GM21717 (cell line): ENCODE results near the gene IKZF3.
"Not testable (repeated sequence)": the region's sequence is repeated elsewhere in the genome, so short reads cannot be mapped to it uniquely, and the experiment has no call there.

Experiments used
- ATAC-seq: cut with Tn5 transposase; IDR thresholded peaks from one replicate; pipeline ENCODE4 v1.9.1; 2021; ENCODE audit warnings: mild to moderate bottlenecking, moderate library complexity; ENCODE audit not compliant: unreplicated experiment

The IKZF3 gene

GRCh38 chr17:39782481-39782880, 81.6 kb downstream of the IKZF3 start:
- no peak for ATAC-seq

DNA sequence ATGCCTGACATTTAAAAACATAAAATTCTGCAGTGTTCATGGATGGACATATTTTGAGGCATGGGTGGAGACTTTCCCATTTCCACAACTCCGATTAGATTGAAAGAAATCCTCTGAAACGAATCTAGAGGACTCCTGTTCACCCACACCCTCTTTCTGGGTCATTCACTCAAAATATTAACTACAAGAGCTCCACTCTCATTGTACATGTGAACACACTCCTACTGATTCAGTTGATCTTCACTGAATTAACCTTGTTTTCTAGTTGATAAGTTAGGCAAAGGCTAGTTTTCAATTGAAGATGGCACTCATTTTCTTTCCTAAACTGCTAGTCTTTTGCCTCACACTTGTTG, 82.3 kb downstream of the IKZF3 start:
- no peak for ATAC-seq

- ATAC-seq, result no peak
Measured at GRCh38 chr17:39781031-39781860, 82.9 kb downstream of the IKZF3 start.

- peak; percentile 40 for ATAC-seq
Measured at GRCh38 chr17:39777534-39778365, 86.4 kb downstream of the IKZF3 start.

DNA sequence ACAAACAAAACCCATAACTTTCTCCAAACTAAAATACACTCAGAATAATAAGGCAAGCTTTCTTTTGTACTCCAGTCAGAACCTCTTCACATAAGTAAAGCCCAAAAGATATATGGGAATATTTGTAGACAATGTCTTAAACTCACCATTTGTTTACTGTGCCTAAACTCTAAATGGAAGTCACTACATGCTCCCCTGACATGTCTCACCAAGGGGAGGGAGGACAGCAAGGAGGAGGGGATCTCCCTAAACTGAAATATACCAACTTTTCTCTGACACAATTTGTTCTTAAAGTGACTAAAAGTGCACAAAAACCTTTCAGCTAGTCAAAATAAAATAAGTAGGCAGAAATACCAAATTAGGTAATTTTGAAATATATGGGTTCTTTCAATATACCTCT, 87.9 kb downstream of the IKZF3 start:
- no peak for ATAC-seq

- no peak for ATAC-seq
Measured at GRCh38 chr17:39775031-39775430, 89.1 kb downstream of the IKZF3 start.

DNA sequence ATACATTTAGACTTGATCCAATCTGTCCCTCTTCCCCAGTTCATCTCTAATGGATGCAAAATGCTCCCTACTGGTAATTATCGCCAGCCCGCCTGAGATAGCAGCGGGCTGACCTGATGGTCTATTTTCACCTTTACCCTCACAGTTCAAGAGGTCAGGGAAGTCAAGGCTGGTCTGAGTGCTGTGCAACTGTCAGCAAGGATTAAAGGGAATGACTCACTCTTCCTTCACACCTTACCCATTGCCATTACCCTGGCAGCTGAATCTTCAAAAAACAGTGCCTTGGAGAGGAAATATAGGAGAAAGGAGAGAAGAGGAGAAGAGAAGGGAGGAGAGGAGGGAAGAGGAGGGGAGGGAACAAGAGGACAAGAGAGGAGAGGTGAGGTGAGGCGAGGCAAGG, 90.1 kb downstream of the IKZF3 start:
- ATAC-seq, result no peak

DNA sequence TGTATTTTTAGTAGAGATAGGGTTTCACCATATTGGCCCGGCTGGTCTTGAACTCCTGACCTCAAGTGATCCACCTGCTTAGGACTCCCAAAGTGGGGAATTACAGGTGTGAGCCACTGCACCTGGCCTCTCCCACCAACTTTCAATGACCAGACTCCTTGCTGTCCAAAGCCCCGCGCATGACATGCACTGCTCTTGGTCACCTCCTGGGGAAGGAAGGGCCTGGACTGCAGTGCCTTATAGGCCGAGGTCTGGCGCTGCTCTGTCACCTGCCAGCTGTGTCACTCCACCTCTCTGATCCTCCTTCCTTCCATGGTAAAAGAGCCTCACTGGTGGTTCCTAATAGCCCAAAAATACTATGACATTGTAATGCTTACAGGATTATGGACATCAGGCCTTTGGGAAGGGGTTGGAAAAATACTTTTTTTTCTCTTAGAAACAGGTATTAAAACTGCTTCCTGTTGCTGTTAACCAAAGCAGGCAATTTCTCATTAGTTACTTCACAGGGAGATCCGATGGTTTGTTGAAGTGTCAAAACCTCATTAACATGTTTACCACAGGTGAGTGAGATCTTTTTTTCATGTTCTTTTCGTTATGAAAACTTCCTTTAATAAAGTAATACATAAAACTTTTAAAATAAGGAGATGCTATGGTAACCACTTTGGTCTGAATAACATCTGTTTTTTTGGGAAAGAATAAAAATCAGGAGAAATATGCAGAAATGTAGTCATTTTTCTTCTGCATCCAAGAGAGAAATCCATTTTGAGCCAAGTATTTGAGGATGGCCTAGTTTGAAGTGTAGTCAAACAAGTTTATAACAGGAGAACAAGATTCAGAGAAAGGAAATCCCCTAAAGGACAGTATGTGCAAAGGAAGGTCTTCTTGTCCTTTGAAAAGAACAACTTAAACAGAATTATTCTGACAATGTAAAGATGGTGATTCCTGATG, 90.9 kb downstream of the IKZF3 start:
- no peak for ATAC-seq

- ATAC-seq, result no peak
Measured at GRCh38 chr17:39772415-39772814, 91.7 kb downstream of the IKZF3 start.

GRCh38 chr17:39769974-39770587, 94.0 kb downstream of the IKZF3 start:
- ATAC-seq, result peak; percentile 52

GRCh38 chr17:39767147-39767546, 97.0 kb downstream of the IKZF3 start:
- no peak for ATAC-seq

DNA sequence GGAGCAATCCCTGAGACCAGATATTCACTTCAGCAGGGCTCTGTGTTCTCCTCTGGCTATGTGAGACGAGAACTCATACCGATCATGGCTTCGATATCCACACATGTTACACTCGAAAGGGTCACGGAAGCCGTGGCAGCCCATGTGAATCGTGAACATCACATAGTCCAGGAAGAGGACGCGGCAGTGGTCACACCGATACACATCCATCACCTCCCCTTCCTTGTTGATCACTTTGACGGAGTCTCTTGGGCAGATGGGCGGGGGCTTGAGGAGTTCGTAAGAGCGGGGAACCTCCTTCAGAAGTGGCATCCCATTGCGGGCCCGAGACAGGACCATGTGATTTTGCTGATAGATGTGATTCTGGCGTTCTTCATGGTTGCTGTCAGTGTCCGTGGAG, 98.3 kb downstream of the IKZF3 start:
- no peak for ATAC-seq

- no peak for ATAC-seq
Measured at GRCh38 chr17:39765175-39765574, 98.9 kb downstream of the IKZF3 start.

DNA sequence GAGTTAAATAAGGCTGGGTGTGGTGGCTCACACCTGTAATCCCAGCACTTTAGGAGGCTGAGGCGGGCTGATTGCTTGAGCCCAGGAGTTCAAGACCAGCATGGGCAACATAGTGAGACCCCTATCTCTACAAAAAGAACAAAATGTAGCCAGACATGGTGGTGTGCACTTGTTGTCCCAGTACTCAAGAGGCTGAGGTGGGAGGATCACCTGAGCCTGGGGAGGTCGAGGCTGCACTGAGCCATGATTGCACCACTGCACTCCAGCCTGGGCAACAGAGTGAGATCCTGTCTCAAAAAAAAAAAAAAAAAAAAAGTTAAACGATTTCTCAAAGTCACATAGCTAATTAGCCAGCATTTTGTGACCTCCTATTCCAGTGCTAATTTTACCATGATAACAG, 99.9 kb downstream of the IKZF3 start:
- not testable (repeated sequence) for ATAC-seq

GRCh38 chr17:39763051-39763820, 100.9 kb downstream of the IKZF3 start:
- no peak for ATAC-seq

DNA sequence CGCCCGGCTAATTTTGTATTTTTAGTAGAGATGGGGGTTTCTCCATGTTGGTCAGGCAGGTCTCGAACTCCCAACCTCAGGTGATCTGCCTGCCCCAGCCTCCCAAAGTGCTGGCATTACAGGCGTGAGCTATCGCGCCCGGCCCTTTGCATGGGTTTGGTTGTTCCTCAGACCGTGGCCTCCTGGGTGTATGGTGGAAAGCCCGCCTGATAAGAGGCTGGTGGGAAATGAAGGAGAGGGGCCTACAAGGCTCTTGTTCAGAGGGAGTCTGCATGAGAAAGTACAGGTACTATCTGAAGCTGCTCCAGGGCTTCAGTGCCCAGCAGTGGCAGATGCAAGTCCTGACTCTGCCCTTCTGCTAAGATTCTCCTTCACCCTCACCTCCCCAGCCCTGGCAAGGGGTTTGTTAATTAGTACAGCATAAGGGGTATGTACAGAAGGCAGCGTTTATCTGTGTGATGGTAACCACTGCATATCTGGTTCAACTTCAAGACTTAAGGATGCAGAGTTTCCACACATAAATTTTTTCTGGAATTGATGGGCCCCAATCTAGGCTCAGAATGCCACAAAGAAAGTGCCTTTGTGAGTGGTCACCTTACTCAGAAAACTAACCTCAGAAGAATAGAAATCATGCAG, 102.1 kb downstream of the IKZF3 start:
- no peak for ATAC-seq

DNA sequence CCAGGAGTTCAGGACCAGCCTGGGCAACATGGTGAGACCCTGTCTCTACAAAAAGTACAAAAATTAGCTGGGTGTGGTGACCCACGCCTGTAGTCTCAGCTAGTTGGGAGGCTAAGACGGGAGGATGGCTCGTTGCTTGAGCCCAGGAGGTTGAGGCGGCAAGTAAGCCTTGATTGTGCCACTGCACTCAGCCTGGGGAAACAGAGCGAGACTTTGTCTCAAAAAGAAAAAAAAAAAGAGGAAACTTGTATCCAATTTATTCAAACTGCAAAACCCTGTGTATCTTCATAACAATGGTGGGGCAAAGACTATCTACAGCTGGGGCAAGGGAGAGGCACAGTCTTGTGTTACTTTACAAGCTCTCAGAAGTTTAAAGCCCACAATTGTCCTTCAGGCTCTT, 104.9 kb downstream of the IKZF3 start:
- no peak for ATAC-seq

- ATAC-seq, result no peak
Measured at GRCh38 chr17:39757931-39758873, 105.9 kb downstream of the IKZF3 start.
